HepG2 (cell line): ENCODE results near the gene EIF5. TPM values are rescaled to one million over a fixed set of nuclear protein-coding genes. Genes with fewer than 3 reads are reported as not detected.

ENCODE experiments used
- ATAC-seq: fragments of 200-7000 bp; cut with Tn5 transposase; 3 replicates; pipeline ENCODE4 v1.9.1; 2020; ENCODE audit warnings: mild to moderate bottlenecking, moderate library complexity
- BruUV-seq: library from RNA; stranded (reverse); fragments of 400-500 nt; replicated peaks from 2 replicates; lab custom pipeline; 2021; lab: Mats Ljungman, UMichigan
- CTCF ChIA-PET: fragments of 300-600 bp; formaldehyde crosslinking; extraction: SDS; loops from one replicate; lab custom pipeline; 2021; ENCODE audit warnings: low total read pairs, inconsistent platforms, low intra/inter-chr PET ratio; lab: Yijun Ruan, JAX
- POLR2A ChIA-PET: fragments of 350-600 bp; sonication (Branson Sonifier 250); formaldehyde crosslinking; loops from one replicate; lab custom pipeline; 2020; ENCODE audit warnings: antibody characterized with exemption, inconsistent platforms; lab: Yijun Ruan, JAX
- DNase-seq: peaks from one replicate; pipeline ENCODE4 v3.0.0-alpha.2; 2015; ENCODE audit warnings: low spot score
- FAIRE-seq: peaks from 3 replicates; lab custom pipeline; 2011; peaks lifted over from hg19 to GRCh38; lab: Jason Lieb, UNC
- H2AFZ ChIP-seq: one replicate; pipeline ENCODE4 v1.6.1; 2011; ENCODE audit warnings: low read length, inconsistent platforms
- H3K27ac ChIP-seq: fragments of 300-600 bp; 3 replicates; pipeline ENCODE4 v1.8.0; 2011; ENCODE audit warnings: mixed run types, mild to moderate bottlenecking, mixed read lengths, low read length, inconsistent platforms; ENCODE audit not compliant: insufficient read depth; ENCODE audit errors: extremely low read length
- H3K27me3 ChIP-seq, 2 experiments: fragments of 200-600 bp in 1 of 2; 2 replicates in 1 of 2; 3 replicates in 1 of 2; pipeline versions ENCODE4 v1.6.0 to v1.8.0; 2011; ENCODE audit warnings: low read length in 2 of 2, mild to moderate bottlenecking in 2 of 2, moderate library complexity in 2 of 2, inconsistent platforms in 1 of 2; ENCODE audit not compliant: insufficient read depth in 2 of 2, control insufficient read depth in 1 of 2
- H3K36me3 ChIP-seq, 2 experiments: fragments of 200-600 bp in 1 of 2; replicated peaks in 1 of 2; 2 replicates in 1 of 2; 3 replicates in 1 of 2; pipeline versions ENCODE4 v1.5.1 to v1.8.0; 2011; ENCODE audit warnings: low read length in 2 of 2, inconsistent platforms in 1 of 2; ENCODE audit not compliant: insufficient read depth in 2 of 2, control insufficient read depth in 1 of 2
- H3K4me1 ChIP-seq: 2 replicates; pipeline ENCODE4 v1.5.1; 2012; ENCODE audit warnings: low read length, inconsistent platforms; ENCODE audit not compliant: insufficient read depth
- H3K4me2 ChIP-seq: 2 replicates; pipeline ENCODE4 v1.6.0; 2011; ENCODE audit warnings: low read depth, low read length, inconsistent platforms
- H3K4me3 ChIP-seq, 3 experiments: fragments of 200-600 bp in 1 of 3; sonication (generic), shearing (Covaris generic) in 1 of 3; replicated peaks in 1 of 3; 2 replicates each; pipeline ENCODE4 v1.5.1; 2011 to 2016; ENCODE audit warnings: low read length in 3 of 3, inconsistent platforms in 2 of 3, low read depth in 2 of 3, mild to moderate bottlenecking in 2 of 3, control low read depth in 1 of 3, mixed read lengths in 1 of 3; ENCODE audit not compliant: insufficient read depth in 1 of 3
- H3K79me2 ChIP-seq: one replicate; pipeline ENCODE4 v1.6.1; 2011; ENCODE audit warnings: low read length, inconsistent platforms; ENCODE audit not compliant: insufficient read depth
- H3K9ac ChIP-seq: 2 replicates; pipeline ENCODE4 v1.6.0; 2011; ENCODE audit warnings: mild to moderate bottlenecking, low read depth, low read length, inconsistent platforms; ENCODE audit not compliant: insufficient read depth
- H3K9me3 ChIP-seq: 2 replicates; pipeline ENCODE4 v1.5.1; 2012; ENCODE audit warnings: mild to moderate bottlenecking, low read length
- H4K20me1 ChIP-seq: 2 replicates; pipeline ENCODE4 v1.6.0; 2011; ENCODE audit warnings: inconsistent platforms, mild to moderate bottlenecking, low read length, moderate library complexity; ENCODE audit not compliant: insufficient read depth
- ETS1 ChIP-seq: sonication (generic); formaldehyde crosslinking; IDR thresholded peaks from 2 replicates; pipeline ENCODE4 v1.4.0; 2020; ENCODE audit warnings: missing genetic modification reagents
- FOXO1 ChIP-seq: sonication (generic); formaldehyde crosslinking; IDR thresholded peaks from 2 replicates; pipeline ENCODE4 v1.4.0; 2020; ENCODE audit warnings: missing genetic modification reagents
- HOXA5 ChIP-seq: sonication (generic); formaldehyde crosslinking; IDR thresholded peaks from 2 replicates; pipeline ENCODE4 v1.4.0; 2020; ENCODE audit warnings: missing genetic modification reagents
- ISX ChIP-seq: sonication (generic); formaldehyde crosslinking; conservative IDR thresholded peaks from 2 replicates; pipeline ENCODE4 v1.5.0; 2020; ENCODE audit warnings: missing genetic modification reagents
- SIX1 ChIP-seq: sonication (generic); formaldehyde crosslinking; IDR thresholded peaks from 2 replicates; pipeline ENCODE4 v1.4.0; 2020; ENCODE audit warnings: missing genetic modification reagents, borderline replicate concordance
- ZKSCAN5 ChIP-seq: sonication (generic); formaldehyde crosslinking; IDR thresholded peaks from 2 replicates; pipeline ENCODE4 v1.5.1; 2020; ENCODE audit warnings: mild to moderate bottlenecking, missing genetic modification reagents
- ZNF414 ChIP-seq: sonication (generic); formaldehyde crosslinking; IDR thresholded peaks from 2 replicates; pipeline ENCODE4 v1.5.0; 2020; ENCODE audit warnings: missing genetic modification reagents
- ZNF569 ChIP-seq: sonication (generic); formaldehyde crosslinking; IDR thresholded peaks from 2 replicates; pipeline ENCODE4 v1.5.0; 2020; ENCODE audit warnings: mild to moderate bottlenecking, missing genetic modification reagents, moderate library complexity, borderline replicate concordance
- WGBS: methylation state at CpG from one replicate; pipeline ENCODE4 v1.1.6; 2017; ENCODE audit warnings: low lambda C conversion rate; 5-methylcytosine and 5-hydroxymethylcytosine counted together
- in situ Hi-C: cut with HindIII; loops from 2 replicates; pipeline ENCODE4 v1.10.0; 2017; ENCODE audit warnings: low pct_unique_long_range_greater_than_20kb; ENCODE audit not compliant: extremely low pct_ligation_motif_present
- intact Hi-C: fragments of 100-400 bp; cut with micrococcal nuclease; formaldehyde crosslinking; loops from one replicate; pipeline ENCODE4 v1.10.0; 2022; ENCODE audit not compliant: unreplicated experiment
- polyA plus RNA-seq, 8 experiments: library from polyadenylated mRNA; depleted of rRNA in 3 of 8; stranded (reverse) in 7 of 8; unstranded in 1 of 8; fragments of >200 nt; fragmentation: Illumina TruSeq in 4 of 8; extraction: Trizol in 4 of 8; gene quantifications; 2 replicates each; pipeline versions ENCODE4 v1.2.1 to v1.2.3, GENCODE V29; 2011 to 2016; ENCODE audit warnings: low read depth in 4 of 8, missing spikeins in 1 of 8, mixed read lengths in 1 of 8; ENCODE audit not compliant: insufficient read depth in 1 of 8
- total RNA-seq, 5 experiments: library from RNA; depleted of rRNA; stranded (reverse); fragments of >200 nt; fragmentation: Illumina TruSeq; extraction: Trizol; gene quantifications; 2 replicates each; pipeline ENCODE4 v1.2.3, GENCODE V29; 2016; ENCODE audit warnings: low read depth in 1 of 5

EIF5 gene
- total and polyA plus RNA-seq, 2 of the 13 experiments (the other 11 are each of a cell fraction or from before 2014, with no cell fraction given) = 189 to 281 TPM

- peak; percentile 56; the same call in 1 of the 2 replicates for TF ChIP-seq FOXO1
Observed at GRCh38 chr14:103347091-103347815, 13.2 kb downstream of the EIF5 start (continued).

GRCh38 chr14:103348154-103348553, 14.1 kb downstream of the EIF5 start:
- ATAC-seq (peak; percentile 8), FAIRE-seq (no peak), DNase-seq (no peak)
- H3K27ac ChIP-seq = no peak overlapping the region
- POLR2A ChIA-PET = interaction anchor here (0.8 to 5.8 kb wide), 4 partner anchors 9 to 30 kb away, joined by 3 to 87 read pairs (median 4); partner anchors contain the start of gene EIF5
- no peak overlapping the region for H2AFZ ChIP-seq
- CTCF ChIA-PET = no interaction called here
- WGBS = 77% methylated on average over 5 of the region's 5 CpGs
- no peaks in the 10 kb centered on the region; a peak in 1 of 5 replicates for H3K27me3 ChIP-seq
- H3K4me1 ChIP-seq = peaks cover 38% of the 10 kb centered on the region
- peaks cover 1 to 5% of the 10 kb centered on the region in 2 experiments; a peak in 1 of 5 replicates for H3K36me3 ChIP-seq
- no peak overlapping the region for H3K4me2 ChIP-seq
- H3K9ac ChIP-seq = no peak overlapping the region
- intact Hi-C loops = loop anchor here (5.0 kb wide), 1 partner anchor 39 kb away; the partner anchor contains the start of gene MARK3
- TF ChIP-seq HOXA5 (CRISPR knock-in tag) (no peak), ZKSCAN5 (CRISPR knock-in tag) (no peak), SIX1 (CRISPR knock-in tag) (0 out of 2 replicates have a peak, but pooled peaks have one; percentile 69), ZNF569 (no peak), ETS1 (CRISPR knock-in tag) (no peak), ISX (CRISPR knock-in tag) (no peak), ZNF414 (CRISPR knock-in tag) (no peak)
- no peak overlapping the region for H3K4me3 ChIP-seq
- no peaks in the 10 kb centered on the region; the same call in 1 of the 2 replicates for H4K20me1 ChIP-seq
- H3K9me3 ChIP-seq = no peaks in the 10 kb centered on the region
- H3K79me2 ChIP-seq = no peaks in the 10 kb centered on the region
- BruUV-seq = no TSS peak
- in situ Hi-C loops = no loop called here
